Medulla oblongata (tissue), 1 donor: ENCODE measurements around the gene TOP1.
"Not testable (repeated sequence)": the region's sequence is repeated elsewhere in the genome, so short reads cannot be mapped to it uniquely, and the experiment has no call there.

ENCODE experiments used
- DNase-seq: peaks from one replicate; pipeline ENCODE4 v3.0.0-alpha.2; 2015; ENCODE audit errors: extremely low spot score

TOP1 gene

GRCh38 chr20:41131594-41132387, 103.2 kb downstream of the TOP1 start:
- DNase-seq = no peak

DNA sequence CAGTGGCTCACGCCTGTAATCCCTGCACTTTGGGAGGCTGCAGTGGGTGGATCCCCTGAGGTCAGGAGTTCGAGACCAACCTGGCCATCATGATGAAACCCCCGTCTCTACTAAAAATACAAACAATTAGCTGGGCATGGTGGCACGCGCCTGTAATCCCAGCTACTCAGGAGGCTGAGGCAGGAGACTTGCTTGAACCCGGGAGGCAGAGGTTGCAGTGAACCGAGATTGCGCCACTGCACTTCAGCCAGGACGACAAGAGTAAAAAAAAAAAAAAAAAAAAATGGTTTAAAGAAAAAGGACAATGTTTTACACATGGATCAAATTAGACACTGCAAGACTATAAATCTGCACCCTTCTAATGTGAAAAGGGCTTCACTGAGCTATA, 103.8 kb downstream of the TOP1 start:
- DNase-seq = not testable (repeated sequence)

GRCh38 chr20:41133709-41134361, 105.2 kb downstream of the TOP1 start:
- DNase-seq = no peak

DNA sequence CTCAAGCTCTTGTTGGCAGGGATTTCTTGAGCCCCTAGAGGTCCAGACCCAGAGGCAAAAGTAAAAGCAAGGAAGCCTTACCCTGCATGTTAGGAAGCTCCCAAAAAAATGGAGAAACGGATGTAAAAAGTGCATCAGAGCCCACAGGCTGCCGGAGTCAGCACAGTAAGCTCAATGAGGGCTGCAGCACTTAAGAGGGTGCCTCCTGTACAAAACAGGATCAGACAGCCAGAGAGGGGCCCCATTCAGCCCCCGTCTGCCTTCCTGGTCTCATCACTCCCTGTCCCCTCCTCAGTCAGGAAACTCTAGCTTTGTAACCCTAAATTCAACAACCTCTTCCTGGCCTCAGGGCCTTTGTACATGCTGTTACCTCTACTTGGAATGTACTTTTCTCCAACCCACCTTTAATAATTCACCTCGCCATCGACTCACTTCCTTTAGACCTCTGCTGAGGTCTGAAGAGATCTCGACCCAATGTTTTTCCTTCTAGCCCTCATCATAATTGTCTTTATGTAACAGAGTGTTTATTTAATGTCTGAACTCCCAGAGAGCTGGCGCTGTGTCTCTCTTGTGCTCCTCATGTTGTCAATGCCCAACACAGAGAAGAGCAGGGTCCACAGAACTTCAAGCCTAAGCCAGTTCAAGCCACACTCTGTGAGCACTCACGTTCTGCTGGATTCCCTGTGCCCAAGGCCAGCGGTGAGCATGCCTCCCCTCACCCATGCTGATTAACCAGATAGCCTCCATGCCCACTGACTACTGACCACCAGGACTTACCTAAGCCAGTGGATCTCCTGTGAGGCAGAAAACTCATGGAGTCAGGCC, 106.0 kb downstream of the TOP1 start:
- DNase-seq = no peak

- peak; percentile 58 for DNase-seq
Observed at GRCh38 chr20:41135187-41135887, 106.7 kb downstream of the TOP1 start.

GRCh38 chr20:41135888-41136679, 107.5 kb downstream of the TOP1 start:
- DNase-seq = no peak

DNA sequence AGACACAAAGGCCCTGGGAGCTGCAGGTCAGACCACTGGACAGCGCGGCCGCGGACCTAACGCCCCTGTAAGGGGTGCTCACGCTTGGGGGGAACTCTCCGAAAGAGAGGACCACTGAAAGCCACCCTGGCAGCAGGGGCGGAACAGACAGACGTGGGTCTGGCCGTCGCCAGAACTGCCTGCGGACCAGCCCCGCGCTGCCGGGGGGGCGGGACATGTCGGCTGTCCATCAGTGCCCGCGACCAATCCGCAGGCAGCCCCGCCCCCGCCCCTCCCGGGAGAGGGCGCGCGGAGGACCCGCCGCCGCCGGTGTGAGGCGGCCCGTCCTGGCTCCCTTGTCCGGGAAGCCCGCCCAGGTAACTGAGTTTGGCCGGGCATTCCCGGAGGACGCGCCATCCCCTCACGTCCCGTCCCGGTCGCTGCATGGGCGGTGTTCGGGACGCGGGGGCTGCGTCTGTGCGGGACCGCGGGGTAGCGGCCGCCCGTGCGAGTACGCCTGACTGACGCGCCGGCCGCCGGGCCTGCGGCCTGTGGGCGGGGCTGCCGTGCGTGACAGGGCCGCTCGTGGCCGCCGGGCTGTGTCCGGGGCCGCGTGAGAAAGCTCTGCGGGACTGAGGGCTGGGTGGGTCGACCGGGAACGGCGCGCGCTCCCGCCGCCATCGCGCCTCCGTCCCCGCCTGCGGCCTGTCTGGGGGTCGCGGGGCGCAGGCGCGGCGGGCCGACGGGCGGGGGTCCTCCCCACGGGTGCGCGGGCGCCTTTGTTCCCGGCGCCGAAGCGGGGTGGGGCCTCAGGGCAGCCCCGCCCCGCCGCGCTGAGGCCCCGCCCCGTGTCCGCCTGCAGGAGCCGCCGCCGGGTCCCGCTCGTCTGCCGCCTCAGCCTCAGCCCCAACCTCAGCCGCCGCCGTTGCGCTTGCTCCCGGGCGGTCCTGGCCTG, 108.3 kb downstream of the TOP1 start, which contains the start of gene PLCG1:
TSS of gene PLCG1 (plus strand) at position 864 of the 934 bp plus-strand sequence. CDS start 99 bp downstream, outside the sequence.
- DNase-seq = peak; percentile 93

GRCh38 chr20:41137614-41138474, 109.2 kb downstream of the TOP1 start:
- DNase-seq = peak; percentile 72

GRCh38 chr20:41138475-41139226, 110.0 kb downstream of the TOP1 start:
- DNase-seq = no peak

GRCh38 chr20:41139227-41140093, 110.8 kb downstream of the TOP1 start:
- DNase-seq = no peak

DNA sequence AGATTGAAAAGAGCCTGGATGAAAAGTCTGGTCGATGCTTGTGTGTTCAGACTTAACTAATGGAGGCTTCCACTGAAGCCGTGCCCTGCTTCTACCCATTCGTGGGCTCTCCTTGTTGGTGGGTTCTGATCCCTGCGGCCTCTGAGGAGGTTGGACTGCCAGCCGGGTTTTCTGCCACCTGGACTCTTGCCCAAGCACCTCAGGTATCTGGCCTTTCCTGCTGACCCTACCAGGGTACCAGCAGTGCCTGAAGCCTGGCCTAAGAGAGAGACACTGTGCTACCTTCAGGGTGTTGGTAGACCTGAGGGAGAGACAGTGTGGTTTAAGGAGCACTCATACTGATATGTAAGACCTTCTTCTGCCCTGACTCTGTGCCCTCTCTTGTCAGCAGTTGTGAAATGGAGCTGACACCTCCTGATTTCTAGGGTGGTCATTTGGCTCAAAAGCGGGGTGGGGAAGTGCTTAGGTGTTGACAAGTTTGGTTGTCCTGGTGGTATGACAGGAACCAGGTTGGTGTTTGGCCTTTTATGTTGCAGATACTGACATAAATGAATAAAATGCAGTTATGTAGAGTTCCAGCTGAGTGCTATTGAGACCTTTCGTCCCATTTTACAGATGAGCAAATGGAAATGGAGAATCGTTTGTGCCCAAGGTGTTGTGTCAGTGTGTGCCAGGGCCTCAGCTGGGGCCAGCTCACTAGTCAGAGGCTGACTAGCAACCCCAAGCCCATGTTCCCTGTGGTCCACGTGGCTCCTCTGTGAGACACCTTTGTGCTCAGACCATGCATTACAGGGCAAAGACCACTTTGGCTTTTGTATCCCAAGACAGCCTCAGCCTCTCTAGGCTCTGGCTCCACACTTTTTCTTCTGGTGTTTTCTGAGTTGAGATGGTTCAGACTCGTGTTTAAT, 111.9 kb downstream of the TOP1 start:
- no peak for DNase-seq

DNA sequence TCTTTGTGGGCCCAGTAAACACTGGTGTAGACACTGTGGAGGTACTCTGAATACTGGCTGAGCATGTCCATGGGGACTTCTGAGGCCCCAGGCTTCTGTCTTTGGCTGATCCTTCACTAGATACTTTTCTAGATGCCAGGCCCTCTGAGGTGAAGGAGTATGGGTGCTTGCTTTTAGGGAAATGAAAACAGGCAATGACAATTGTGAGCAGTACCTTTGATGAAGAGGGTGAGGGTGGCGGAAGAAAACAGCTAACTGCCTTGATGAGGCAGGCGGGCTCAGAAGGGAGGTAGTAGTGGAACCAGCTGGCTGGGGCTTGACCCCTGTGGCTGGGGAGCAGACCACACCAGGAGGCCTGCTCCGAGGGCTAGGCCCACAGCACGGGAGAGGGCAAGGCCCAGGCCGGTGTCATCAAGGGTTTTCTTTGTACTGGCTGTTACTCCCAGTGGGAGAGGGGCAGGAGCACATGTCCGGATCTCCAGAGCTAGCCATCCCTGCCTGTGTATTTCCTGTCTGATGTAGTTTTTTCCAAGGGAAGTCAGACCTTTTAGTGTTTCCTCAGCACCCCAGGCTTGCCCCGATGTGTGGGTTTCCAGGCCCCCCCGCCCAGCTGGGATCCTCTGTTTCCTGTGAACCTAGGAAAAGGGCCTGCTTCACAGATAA, 112.7 kb downstream of the TOP1 start:
- peak; percentile 56 for DNase-seq

GRCh38 chr20:41142245-41142644, 113.6 kb downstream of the TOP1 start:
- no peak for DNase-seq

DNA sequence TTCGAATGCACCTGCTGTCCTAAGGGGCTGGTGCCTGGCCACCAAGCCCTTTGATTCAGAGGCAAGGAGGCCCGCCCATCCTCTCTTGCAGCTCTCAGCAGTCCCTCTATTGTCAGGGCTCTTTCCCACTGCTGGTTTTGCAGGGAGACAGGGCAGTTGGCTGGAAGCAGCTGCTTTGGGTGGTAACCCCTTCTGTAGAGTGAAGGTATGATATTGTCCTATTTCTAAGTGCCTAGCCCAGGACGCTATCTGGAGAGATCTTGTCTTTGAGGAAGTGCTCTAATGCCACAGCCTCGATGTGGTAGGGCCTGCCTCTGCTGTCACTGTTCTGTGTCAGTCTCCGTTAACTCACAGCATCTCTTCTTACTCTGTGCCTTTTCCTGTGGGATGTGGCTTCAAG, 114.3 kb downstream of the TOP1 start:
- no peak for DNase-seq

DNA sequence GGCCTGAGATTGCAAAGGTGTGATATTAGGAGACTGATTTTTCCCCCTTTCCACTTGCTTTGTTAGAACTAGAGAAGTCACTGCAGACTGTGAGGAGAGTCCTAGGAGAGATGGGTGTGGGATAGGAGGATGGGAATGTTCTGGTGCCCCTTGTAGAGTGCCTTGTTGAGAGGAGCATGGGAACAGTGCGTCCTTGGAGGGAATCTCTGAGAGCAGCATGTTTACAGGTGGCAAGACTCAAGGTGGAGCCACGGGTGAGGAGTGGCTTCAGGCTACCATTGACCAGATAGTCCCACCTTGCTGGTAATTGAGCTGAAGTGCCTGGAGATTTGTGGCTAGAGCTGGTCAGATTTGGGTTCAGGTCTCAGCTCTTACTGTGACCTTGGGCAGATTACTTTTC, 114.7 kb downstream of the TOP1 start:
- no peak for DNase-seq
